GM18909 (cell line): ENCODE results near the gene PXYLP1.
"Not testable (repeated sequence)": the region's sequence is repeated elsewhere in the genome, so short reads cannot be mapped to it uniquely, and the experiment has no call there.

Source experiments
- ATAC-seq: cut with Tn5 transposase; IDR thresholded peaks from one replicate; pipeline ENCODE4 v1.9.1; 2021; ENCODE audit warnings: mild to moderate bottlenecking; ENCODE audit not compliant: unreplicated experiment, poor library complexity

Gene PXYLP1

DNA sequence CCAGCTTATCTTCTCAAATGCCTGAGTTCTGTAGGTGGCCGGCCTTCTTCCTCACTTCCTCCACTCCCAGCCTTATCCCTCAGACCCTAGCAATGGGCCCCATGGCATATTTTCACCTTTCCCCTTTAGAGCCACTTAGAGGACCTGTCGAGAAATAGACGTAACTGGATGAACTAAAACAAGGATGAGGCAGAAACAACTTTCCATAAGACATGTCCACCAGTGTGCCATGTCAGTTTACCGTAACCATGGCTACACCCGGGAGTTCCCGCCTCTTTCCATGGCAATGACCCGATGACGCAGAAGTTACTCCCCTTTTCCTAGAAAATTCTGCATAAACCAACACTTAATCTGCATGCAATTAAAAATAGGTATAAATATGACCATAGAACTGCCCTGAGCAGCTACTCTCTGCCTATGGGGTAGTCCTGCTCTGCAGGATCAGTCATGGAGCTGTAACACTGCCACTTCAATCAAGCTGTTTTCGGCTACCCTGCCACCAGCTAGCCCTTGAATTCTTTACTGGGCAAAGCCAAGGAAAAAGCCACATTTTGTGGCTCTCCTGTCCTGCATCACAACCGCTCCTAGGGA lies 81.6 kb downstream of the PXYLP1 start:
- no peak for ATAC-seq

DNA sequence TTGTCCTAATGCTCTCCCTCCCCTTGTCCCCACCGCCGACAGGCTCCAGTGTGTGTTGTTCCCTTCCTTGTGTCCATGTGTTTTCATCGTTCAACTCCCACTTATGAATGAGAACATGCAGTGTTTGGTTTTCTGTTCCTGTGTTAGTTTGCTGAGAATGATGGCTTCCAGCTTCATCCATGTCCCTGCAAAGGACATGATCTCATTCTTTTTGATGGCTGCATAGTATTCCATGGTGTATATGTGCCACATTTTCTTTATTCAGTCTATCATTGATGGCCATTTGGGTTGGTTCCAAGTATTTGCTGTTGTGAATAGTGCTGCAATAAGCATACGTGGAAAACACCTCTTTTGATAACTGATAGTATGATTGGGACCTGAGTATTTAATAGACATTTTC lies 82.8 kb downstream of the PXYLP1 start:
- ATAC-seq = not testable (repeated sequence)

DNA sequence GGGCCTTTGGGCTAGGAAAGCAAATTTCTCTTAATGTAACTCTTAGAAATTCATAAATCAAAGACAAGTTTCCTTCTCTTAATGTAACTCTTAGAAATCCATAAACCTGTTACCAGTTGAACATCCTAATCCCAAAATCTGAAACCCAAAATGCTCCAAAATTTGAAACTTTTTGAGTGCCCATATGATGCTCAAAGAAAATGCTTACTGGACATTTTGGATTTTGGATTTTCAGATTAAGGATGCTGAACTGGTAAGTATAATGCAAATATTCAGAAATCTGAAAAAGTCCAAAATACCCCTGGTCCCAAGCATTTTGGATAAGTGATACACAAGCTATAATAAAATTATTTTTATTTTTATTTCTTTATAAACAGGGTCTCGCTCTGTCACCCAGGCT lies 85.2 kb downstream of the PXYLP1 start:
- no peak for ATAC-seq

DNA sequence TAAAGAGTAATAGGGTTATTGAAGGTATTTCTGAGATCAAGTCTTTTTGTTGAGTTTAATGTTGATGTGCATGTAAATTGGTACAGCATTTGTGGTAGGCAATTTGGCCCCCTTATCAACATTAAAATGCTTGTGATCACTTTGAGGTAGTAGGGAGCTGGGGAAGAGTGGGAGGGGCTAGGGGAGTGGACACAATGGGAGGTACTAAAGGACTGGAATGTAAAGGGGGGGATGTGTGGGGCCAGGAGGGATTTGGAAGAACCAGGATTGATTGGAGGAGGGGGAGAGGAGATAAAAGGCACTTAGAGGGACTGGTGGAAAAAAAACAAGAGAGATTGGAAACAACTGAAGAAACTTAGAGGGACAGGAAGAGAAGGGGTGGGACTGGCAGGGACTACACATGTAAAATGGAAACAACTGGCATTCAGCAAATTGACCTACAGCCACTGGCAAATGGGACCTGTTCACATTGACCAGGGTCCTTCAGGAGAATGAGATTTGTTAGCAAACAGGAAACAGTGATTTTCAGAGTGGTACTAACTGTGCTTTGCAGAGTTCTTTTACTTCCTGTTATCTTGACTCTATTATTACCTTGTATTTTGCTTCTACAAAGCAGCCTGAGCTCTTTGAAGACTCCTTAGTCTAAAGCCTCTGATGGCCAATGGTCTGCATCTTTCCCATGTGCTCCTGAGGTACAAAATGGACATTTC lies 88.9 kb downstream of the PXYLP1 start:
- ATAC-seq = no peak

DNA sequence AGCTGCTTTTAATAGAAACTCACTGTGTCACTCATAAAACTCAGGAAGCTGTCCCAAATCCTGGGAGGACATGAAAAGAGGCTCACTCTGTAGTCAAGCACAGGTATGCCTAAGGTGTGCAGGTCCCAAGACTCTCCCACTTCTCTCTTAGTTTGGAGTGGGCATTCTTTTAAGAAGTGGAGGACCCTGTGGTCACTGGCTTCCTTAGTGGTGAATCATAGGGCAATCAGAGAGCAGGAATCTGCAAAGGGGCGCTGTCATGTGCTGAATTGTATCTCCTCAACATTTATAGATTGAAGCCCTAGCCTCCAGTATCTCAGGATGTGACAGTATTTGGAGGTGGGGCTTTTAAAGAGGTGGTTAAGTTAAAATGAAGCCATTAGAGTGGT lies 89.5 kb downstream of the PXYLP1 start:
- no peak for ATAC-seq

DNA sequence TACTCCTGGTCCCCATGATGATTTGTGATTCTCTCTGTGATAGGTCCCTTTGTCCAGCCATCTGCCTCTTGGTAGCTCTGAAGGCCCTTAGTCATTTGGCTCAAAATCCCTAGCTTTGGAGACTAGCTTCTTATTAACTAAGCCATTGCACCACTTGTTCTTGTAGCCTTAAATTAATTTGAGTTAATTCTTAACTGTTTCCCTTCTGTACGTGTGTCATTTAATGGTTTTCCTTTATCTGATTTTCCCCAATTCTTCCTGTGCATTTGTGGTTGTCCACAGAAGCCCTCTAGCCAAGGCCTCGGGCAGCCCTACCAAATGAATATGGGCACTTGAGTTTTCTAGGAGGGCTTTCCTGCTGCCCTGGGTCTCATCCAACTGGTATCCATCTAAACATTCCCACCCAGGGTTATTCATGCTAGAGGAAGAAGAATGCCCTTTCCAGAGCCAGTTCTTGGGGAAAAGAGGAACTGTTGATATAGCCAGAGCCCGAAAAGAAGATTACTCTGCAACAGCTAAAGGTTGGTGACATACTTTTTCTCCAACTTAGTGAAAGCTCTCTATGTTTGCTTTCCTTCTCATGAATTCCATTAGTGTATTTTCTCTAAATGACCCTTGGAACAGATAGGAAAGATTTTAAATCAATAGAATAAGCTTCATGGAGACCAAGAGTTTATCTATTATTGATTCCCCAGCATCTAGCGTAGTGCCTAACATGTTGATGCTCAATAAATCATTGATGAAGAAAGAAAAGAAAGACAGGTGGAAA lies 92.5 kb downstream of the PXYLP1 start:
- ATAC-seq = no peak

DNA sequence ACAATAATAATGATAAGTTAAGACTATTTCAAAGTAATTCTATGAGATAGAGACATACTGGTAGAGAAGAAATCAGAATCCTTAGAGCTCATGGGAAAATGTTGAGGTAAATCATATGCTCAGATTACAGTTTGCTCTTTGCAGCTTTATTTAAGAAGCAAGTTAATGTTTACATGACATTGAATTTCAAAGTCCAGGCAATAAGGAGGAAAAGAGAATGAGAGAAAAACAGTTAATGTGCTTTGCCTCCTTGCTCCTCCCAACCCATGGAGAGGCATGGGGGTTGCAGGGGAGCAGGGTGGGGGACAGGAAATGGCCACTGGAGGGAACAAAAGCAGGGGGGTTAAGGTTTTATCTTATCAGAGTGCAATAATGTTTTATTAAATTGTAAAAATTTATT lies 94.5 kb downstream of the PXYLP1 start:
- ATAC-seq = no peak

DNA sequence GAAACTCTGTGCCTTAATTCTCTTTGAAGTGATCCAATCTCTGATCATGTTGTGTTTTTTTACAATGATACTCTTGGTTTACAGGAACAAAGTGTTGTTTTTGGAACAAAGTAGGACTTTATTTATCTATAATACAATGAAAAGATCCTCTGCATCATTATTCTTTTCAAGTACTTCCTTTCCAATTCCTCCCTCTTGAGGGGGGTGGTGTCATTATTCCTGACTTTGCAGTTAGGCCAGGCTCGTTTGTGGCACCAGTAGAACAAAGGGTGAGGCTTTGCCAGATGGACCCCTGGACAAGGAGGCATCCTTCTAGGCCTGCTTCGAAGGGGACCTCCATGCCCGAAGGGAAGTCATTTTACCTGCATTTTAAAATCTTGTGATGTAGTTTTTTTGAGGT lies 95.0 kb downstream of the PXYLP1 start:
- ATAC-seq = no peak

DNA sequence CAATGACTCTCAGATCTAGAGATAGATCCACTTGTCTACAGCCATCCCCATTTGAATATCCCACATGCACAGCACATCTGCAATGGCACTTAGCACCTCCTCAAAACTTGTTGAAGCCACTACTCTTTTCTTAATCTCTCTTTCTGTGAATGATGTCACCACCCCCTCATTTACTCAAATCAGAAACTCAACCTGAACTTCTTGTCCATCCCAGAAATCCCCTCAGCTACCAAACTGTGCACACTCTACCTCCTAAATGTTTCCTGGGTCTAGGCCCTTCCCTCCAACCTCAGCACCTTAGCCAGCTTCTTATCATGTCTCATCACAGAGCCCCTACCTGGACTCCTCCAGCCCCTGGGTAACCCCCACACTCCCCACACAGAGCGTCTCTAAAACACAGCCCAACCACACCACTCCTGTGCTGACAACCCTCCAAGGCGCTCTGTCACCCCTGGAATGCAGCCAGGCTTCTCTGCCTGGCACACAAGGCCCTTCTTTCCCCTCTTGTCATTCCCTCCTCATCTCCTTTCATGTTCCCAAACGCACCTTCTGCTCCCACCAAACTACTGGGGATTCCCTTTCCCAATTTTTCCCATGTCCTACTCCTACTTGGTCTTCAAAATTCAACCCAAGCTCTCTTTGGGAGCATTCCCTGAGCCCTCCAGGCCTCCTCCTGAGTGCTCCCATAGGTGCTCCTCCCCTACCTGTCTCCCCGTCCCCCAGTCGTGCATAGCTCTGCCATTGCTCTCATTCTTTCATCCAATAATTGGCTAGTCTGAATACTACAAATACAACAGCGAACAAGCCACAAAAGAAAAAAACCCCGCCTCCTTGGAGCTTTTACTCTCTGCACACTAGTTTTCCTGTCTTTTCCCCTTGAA lies 96.9 kb downstream of the PXYLP1 start:
- ATAC-seq = peak; percentile 43

DNA sequence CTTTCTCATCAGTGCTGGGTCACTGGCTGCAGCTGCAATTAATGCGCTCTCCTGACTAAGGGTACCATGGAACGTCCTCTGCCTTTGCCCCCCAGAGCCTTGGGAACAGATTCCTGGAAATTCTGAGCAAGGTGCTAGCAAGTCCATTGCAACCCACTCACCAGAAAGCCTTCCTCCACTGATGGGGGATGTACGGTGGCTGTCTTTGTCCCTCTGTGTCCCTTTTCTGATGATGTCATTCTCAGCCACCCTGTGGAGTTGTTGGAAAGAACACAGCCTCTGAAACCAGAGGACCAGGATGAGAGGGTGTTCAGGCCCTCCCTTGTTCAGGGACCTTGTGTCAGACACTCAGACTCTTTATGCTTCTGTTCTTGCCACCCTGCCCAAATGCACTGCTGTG lies 98.6 kb downstream of the PXYLP1 start:
- no peak for ATAC-seq

DNA sequence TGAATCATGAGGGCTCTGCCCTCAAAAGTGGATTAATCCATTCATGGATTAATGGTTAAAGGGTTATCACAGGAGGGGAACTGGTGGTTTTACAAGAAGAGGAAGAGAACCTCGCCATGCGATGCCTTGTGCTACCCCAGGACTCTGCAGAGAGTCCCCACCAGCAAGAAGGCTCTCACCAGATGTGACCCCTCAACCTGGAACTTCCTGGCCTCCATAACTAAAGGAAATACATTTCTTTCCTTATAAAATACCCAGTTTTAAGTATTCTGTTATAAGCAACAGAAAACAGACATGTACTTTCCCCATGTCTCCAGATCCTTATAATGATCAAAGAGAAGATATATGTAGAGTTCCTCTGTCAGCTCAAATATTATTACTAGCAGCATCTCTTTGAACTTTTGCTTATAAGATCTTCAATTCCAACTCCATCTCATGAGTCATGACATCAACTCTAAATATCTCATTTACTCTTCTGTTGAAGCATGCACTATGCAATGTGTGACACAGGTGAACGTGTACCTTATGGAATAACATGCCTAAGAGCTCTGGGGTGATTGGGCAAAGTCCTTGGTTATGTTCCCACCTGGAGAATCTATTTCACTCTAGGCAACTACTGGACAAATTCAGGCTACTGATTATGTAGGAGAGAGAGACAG lies 99.2 kb downstream of the PXYLP1 start:
- no peak for ATAC-seq

DNA sequence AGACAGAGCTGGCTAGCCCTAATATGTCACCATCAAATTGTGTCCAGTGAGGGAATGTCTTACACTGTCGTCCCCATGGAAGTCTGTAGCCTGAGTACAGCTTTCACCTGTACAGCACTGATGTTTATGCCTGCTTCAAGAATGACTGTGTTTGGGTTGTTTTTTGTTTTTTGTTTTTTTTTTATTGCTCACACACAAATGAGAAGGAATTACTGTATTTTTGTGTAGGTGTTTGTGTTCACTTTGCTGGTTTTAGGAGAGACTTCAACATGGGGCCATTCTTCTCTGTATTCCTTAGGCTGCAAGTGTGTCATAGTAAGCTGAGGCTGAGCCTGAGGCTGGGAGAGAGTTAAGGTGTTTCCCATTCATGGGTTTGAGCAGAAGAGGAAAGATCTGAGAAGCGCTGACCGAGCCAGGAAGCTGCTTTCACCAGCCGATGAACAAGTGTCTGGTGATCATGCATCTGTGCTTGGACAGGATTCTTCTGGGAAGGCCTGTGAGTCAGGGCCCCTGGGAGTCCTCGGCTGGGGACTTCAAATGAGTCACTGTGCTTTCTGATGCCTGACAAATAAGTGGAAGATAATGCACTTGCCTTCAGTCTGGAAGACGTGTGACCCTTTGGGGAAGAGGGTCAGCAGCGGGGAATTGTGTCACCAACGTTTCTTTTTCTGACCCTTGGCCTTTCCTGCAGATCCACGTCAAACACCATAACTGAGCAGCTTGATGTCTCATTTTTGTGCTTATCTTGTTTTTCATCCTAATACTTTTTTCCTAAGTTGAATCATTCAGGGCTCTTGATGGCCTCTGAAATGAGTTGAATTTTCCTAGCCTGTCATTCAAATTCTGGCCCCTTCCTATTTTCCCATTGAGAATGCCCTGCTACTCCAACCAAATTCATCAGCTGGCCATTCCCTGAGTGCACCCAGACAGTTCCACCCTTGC lies 100.0 kb downstream of the PXYLP1 start:
- ATAC-seq = peak; percentile 37

DNA sequence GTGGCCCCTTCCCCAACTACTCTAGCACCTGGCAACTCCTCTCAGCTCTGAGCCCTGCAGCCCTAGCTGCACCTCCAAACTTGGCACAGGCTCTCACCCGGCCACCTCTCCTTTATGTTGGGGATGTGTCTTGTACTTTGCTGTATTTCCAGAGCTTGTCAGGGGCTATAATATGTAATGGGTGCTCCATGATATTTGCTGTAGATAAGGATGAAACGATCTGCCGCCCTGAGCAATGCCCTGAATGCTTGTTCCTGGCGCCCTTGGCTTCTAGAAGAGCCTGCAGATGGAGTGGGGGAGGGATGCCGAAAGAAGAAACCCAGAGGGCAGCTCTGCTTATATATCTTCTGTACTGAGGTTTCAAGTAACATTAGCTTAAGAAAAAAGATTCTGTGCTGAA lies 100.8 kb downstream of the PXYLP1 start:
- ATAC-seq = no peak

DNA sequence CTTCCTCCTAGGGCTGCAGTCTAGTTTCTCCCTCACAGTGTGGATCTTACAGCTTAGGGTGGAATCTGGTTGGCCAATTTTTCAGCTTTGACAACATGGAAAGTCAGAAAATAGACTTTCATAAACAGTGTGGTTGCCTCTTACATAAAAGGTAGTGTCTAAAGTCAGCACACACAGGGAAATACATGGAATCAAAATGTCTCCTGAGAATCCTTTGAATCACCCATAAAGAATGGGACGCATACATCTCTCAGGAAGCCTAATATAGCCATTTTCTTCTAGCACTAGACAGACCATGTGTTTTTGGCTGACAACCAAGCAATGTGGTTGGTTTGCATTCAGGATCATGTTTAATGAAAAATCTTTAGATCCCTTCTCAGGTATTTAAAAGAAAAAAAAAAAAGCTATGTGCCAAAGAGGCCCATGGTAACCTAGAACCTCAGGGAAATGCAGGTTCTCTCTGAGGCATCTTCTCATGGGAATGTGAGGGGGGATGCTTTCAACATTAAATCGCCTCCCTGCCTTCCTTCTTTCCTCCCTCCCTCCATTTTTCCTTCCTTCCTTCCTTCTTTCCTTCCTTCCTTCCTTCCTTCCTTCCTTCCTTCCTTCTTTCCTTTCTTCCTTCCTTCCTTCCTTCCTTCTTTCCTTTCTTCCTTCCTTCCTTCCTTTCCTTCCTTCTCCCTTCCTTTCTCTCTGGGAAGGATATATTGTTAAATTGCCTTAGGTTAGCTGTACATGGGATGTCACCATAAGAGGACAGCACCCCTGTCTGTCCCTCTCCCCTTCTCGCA lies 102.4 kb downstream of the PXYLP1 start:
- no peak for ATAC-seq

DNA sequence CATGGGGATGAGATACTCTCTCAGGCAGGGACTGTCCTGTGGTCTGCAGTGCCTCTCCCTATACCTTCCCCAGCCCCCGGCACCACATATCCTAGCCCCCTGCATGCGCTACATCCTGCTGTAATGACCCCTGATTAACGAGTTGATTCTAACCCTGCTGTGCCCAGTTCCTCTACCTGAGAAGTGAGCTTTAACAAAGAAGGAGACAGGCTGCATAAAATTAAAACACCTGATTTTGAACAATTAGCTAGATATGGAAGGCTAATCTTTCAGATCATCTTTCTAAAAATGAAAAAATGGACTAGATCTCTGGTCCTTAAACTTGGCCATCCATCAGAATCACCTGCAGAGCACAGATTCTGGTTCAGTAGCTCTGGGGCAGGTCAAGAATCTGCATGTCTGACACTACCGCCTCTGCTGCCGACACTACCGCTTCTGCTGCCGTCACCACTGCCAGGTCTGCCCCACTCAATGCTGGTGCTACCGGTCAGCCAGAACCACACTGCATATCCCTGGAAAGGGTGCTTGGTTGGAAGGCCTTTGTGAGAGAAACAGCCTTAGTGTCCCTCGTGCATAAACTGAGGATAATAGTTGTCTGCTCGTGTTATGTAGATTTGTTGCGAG lies 103.1 kb downstream of the PXYLP1 start:
- no peak for ATAC-seq

DNA sequence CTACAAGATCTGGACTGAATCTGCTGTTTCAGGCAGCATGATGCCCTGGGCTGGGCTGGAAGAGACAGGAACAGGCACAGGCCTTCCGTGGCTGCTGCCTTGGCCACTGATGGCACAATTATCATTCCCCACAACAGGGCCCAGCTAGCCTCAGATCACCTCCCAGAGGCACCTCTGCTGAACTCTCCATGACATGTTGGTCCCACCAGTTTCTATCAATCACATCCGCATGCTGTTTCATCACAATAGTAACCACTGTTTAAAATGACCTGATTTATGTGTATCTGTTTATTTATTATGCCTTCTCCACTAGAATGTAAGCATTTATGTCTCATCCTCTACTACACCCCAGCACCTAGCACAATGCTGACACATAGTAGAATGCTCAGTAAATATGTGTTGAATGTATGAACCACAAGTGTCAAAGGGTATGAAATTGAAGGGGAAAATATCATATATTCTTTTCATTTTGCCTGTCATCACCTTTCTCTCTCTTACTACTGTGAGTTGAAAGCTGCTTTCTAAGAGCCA lies 104.0 kb downstream of the PXYLP1 start:
- ATAC-seq = no peak

DNA sequence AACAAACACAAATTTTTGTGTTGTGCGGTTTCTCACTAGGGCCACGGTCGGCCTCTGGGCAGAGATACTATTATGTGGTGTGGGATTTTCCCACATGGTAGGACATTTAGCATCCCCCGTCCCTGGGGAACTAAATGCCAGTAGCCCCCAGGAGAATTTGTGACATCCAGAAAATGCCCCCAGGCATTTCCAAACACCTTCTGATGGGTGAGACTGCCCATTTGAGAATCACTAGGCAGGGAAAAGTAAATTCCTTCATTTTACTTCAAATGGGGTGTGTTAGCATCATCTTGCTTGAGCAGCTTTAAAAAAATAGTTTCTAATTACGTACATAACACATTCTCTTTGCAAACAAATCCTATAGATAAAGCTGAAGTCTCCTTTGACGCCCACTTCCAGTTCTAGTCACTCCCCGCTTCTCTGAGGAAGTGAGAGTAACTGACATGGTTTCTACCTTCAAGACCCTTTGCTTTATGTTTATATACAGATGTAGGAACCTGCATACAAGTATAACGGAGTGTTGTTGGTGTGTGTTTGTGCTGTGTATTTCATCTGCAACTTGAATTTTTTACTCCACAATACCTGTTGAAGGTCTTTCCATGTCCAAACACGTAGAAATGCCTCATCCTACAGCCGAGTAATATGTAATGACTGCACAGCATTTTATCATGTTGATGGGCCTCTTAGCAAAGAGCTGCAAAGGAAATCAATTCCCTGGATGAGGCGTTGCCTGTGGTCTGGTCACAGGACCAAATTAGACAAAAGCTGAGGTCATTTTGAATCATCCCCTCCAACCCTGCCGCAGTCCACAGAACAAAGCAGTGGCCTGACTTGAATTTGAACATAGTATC lies 105.3 kb downstream of the PXYLP1 start:
- peak; percentile 90 for ATAC-seq
